Measurements from ENCODE around the gene CLEC4G. TPM values are rescaled to one million over a fixed set of nuclear protein-coding genes. Genes with fewer than 3 reads are reported as not detected.

The CLEC4G gene
- total RNA-seq, 4 donors from 2014 or later, result not detected

DNA sequence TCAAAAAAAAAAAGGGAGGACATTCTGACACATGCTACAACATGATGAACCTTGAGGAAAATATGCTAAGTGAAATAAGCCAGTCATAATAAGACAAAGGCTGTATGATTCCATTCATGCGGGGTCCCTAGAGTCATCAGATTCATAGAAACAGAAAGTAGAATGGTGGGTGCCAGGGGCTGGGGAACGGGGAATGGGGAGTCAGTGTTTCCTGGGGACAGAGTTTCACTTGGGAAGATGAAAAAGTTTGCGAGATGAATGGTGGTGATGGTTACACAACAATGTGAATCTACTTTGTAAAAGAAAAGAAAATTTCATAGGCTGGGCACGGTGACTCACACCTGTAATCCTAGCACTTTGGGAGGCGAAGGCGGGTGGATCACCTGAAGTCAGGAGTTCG lies 6.1 kb upstream of the CLEC4G start:
- Histone ChIP-seq H3K36me3 (no peaks in the 10 kb centered on the region), H3K27me3 (no peaks in the 10 kb centered on the region), H3K4me1 (no peaks in the 10 kb centered on the region), H3K27ac (no peak overlapping the region), H3K4me3 (no peak overlapping the region), H3K9me3 (no peaks in the 10 kb centered on the region)
- no peak for DNase-seq
- TF ChIP-seq POLR2A (IDR thresholded peaks at IDR 0.05), result no peak
- TF ChIP-seq, protein P1, sequence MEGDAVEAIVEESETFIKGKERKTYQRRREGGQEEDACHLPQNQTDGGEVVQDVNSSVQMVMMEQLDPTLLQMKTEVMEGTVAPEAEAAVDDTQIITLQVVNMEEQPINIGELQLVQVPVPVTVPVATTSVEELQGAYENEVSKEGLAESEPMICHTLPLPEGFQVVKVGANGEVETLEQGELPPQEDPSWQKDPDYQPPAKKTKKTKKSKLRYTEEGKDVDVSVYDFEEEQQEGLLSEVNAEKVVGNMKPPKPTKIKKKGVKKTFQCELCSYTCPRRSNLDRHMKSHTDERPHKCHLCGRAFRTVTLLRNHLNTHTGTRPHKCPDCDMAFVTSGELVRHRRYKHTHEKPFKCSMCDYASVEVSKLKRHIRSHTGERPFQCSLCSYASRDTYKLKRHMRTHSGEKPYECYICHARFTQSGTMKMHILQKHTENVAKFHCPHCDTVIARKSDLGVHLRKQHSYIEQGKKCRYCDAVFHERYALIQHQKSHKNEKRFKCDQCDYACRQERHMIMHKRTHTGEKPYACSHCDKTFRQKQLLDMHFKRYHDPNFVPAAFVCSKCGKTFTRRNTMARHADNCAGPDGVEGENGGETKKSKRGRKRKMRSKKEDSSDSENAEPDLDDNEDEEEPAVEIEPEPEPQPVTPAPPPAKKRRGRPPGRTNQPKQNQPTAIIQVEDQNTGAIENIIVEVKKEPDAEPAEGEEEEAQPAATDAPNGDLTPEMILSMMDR (IDR thresholded peaks at IDR 0.05), result no peak
- intact Hi-C loops (cut with DNase I; ENCODE audit: low total_unique reads), result no loop called here

DNA sequence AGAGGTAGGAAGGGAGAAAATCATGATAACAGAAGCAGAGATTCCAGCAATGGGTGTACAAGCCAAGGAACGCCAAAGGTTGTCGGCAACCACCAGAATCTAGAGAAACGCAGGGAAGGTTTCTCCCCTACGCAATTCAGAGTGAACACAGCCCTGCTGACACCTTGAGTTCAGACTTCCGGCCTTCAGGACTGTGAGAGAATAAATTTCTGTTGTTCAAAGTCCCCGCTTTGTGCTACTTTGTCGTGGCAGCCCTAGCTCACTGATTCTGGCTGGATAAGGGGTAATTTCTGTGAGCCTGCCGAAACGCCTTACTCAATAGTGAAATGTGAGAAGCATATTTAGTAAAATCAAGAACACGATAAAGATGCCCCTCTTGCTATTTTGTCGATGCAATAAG lies 5.3 kb upstream of the CLEC4G start:
- intact Hi-C loops (cut with DNase I; ENCODE audit: low total_unique reads), result no loop called here
- no peaks in the 10 kb centered on the region for H3K4me1 ChIP-seq
- no peaks in the 10 kb centered on the region for H3K36me3 ChIP-seq
- H3K4me3 ChIP-seq, result no peak overlapping the region
- no peak for DNase-seq
- no peak overlapping the region for H3K27ac ChIP-seq
- H3K9me3 ChIP-seq, result no peaks in the 10 kb centered on the region
- no peaks in the 10 kb centered on the region for H3K27me3 ChIP-seq
- no peak for TF ChIP-seq POLR2A (IDR thresholded peaks at IDR 0.05)
- TF ChIP-seq, protein P1 (IDR thresholded peaks at IDR 0.05), result no peak

DNA sequence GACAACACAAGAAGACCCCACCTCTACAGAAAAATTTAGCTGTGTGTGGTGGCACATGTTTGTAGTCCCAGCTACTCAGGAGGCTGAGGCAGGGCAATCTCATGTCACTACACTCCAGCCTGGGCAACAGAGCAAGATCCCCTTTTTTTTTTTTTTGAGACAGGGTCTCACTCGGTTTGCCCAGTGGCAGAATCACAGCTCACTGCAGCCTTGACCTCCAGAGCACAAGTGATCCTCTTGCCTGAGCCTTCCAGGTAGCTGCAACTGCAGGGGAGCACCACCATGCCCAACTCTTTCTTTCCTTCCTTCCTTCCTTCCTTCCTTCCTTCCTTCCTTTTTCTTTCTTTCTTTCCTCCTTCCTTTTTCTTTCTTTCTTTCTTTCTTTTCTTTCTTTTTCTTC lies 4.2 kb upstream of the CLEC4G start:
- H3K4me1 ChIP-seq, result no peaks in the 10 kb centered on the region
- no peaks in the 10 kb centered on the region for H3K36me3 ChIP-seq
- H3K27ac ChIP-seq, result no peak overlapping the region
- H3K27me3 ChIP-seq, result no peaks in the 10 kb centered on the region
- no peak overlapping the region for H3K4me3 ChIP-seq
- no peaks in the 10 kb centered on the region for H3K9me3 ChIP-seq
- intact Hi-C loops (cut with DNase I; ENCODE audit: low total_unique reads), result no loop called here
- no peak for DNase-seq
- TF ChIP-seq, protein P1 (IDR thresholded peaks at IDR 0.05), result no peak
- TF ChIP-seq POLR2A (IDR thresholded peaks at IDR 0.05), result no peak

DNA sequence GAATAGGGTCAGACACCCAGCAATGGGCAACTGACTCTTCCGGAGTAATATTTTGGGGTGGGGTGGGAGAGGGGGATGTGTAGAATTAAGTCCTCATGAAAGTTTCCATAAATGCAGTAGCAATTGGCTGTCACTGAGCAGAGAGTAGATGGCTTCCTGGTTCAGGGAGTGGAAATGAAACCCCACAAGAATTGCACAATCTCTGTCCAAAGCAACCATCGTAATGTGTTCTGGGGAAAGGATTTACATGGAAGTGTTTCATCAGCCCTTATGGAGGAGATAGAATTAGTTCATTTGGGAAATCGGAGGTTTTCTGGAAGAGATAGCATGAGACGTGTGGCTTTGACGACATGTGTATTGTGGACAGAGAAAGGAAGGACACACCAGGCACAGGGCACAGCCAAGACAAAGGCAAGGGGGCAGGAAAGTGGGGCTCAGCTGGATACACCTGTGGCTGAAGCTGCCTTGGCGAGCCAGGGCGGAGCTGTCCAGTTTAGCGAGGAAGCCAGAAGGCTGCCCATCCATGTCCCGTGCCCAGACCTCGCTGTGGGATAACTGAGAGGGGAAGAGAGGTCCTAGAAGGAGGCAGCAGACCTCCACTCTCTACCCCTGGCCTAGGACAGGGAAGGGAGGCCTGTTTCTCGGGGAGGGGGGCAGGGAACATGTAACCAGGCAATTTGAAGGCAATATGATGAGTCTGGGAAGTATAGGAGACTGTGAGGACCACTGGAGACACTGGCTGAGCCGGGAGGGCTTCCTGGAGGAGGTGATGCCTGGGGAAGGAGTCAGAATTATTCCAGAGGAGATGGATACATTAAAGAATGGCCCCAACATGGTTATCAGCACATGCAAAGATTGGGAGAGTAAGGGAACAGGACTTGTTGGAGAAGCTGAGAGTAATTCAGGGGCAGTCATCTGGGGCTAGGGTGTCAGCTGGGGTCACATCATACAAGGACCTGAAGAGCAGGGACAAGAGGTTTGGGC lies 2.6 kb upstream of the CLEC4G start:
- H3K27me3 ChIP-seq, result peaks cover 0 to 10% of the 10 kb centered on the region in 2 donors
- intact Hi-C loops (cut with DNase I; ENCODE audit: low total_unique reads), result no loop called here
- no peak for DNase-seq
- H3K36me3 ChIP-seq, result no peaks in the 10 kb centered on the region
- no peaks in the 10 kb centered on the region for H3K4me1 ChIP-seq
- TF ChIP-seq, protein P1 (IDR thresholded peaks at IDR 0.05), result no peak
- no peak for TF ChIP-seq POLR2A (IDR thresholded peaks at IDR 0.05)
- no peak overlapping the region for H3K27ac ChIP-seq
- no peaks in the 10 kb centered on the region for H3K9me3 ChIP-seq
- H3K4me3 ChIP-seq, result no peak overlapping the region

DNA sequence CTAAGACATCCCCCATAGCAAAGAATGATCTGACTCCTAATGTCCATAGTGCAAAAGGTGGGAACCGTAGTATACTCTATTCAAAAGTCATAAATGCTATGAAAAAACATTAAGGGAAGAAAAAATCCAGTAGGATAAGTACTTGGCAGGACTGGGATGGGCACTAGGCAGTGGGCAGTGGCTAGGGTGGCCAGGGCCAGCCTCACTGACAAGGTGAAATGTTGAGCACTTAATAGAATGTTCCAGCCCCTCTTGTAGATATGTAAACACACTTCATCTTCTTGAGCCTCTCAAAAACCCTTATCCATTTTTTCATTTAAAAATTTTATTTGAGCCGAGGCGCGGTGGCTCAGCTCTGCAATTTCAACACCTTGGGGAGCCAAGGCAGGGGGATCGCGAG lies 1.5 kb upstream of the CLEC4G start:
- H3K4me1 ChIP-seq, result no peaks in the 10 kb centered on the region
- no peak overlapping the region for H3K4me3 ChIP-seq
- H3K27me3 ChIP-seq, result peaks cover 0 to 10% of the 10 kb centered on the region in 2 donors
- TF ChIP-seq POLR2A (IDR thresholded peaks at IDR 0.05), result no peak
- TF ChIP-seq, protein P1 (IDR thresholded peaks at IDR 0.05), result no peak
- no peaks in the 10 kb centered on the region for H3K36me3 ChIP-seq
- no peak for DNase-seq
- no peak overlapping the region for H3K27ac ChIP-seq
- intact Hi-C loops (cut with DNase I; ENCODE audit: low total_unique reads), result no loop called here
- no peaks in the 10 kb centered on the region for H3K9me3 ChIP-seq
